Measurements from ENCODE around the gene PTOV1.

PTOV1 gene

GRCh38 chr19:49857061-49857837 is 6.3 kb downstream of the PTOV1 start:
- Histone ChIP-seq H3K36me3 (ENCODE audit: control insufficient read depth in 2 of 2, insufficient read depth in 1 of 2, low read length in 2 of 2) (peaks cover 15 to 78% of the 10 kb centered on the region in 2 experiments), H3K27ac (ENCODE audit: extremely low read depth, low read depth, low read length) (peak overlapping the region; percentile 53; the same call in 1 of the 2 replicates), H3K4me3 (ENCODE audit: low read depth, low read length) (no peak overlapping the region), H3K4me1 (ENCODE audit: control insufficient read depth, insufficient read depth, low read length) (peaks cover 19% of the 10 kb centered on the region), H3K9me3 (ENCODE audit: control insufficient read depth, insufficient read depth, low read depth, low read length) (no peaks in the 10 kb centered on the region)
- POLR2A ChIA-PET = interaction anchor here (0.7 to 3.1 kb wide), 7 partner anchors 10 to 139 kb away, joined by 3 to 28 read pairs (median 3); partner anchors contain the start of genes AKT1S1, AP2A1, MED25 and PNKP
- CTCF ChIA-PET = interaction anchor here (1.4 kb wide), 2 partner anchors 9 to 176 kb away, joined by 3 to 4 read pairs; no protein-coding TSS in a partner anchor
- TF ChIP-seq ZNF707 (tag by site-specific recombination; IDR thresholded peaks at IDR 0.05) (no peak), ZNF140 (tag by site-specific recombination; IDR thresholded peaks at IDR 0.05) (no peak), KLF10 (tag by site-specific recombination; IDR thresholded peaks at IDR 0.05) (no peak), ZNF24 (tag by site-specific recombination; IDR thresholded peaks at IDR 0.05) (0 out of 2 replicates have a peak, but pooled peaks have one; percentile 17), ZNF221 (tag by site-specific recombination; IDR thresholded peaks at IDR 0.05; ENCODE audit: borderline replicate concordance) (no peak), ZNF658 (tag by site-specific recombination; IDR thresholded peaks at IDR 0.05) (no peak), PRDM4 (tag by site-specific recombination; IDR thresholded peaks at IDR 0.05) (no peak), ZBTB6 (tag by site-specific recombination; IDR thresholded peaks at IDR 0.05) (no peak), IKZF3 (tag by site-specific recombination; IDR thresholded peaks at IDR 0.05) (no peak; the same call in 1 of the 2 replicates), ZSCAN30 (tag by site-specific recombination; IDR thresholded peaks at IDR 0.05) (peak; percentile 31; the same call in 1 of the 2 replicates), ZNF530 (tag by site-specific recombination; IDR thresholded peaks at IDR 0.05; ENCODE audit: low read depth) (no peak), ZBTB44 (tag by site-specific recombination; IDR thresholded peaks at IDR 0.05) (no peak), ZNF560 (tag by site-specific recombination; IDR thresholded peaks at IDR 0.05; ENCODE audit: borderline replicate concordance) (no peak), ZNF133 (tag by site-specific recombination; IDR thresholded peaks at IDR 0.05) (no peak), SALL2 (tag by site-specific recombination; IDR thresholded peaks at IDR 0.05; ENCODE audit: borderline replicate concordance) (no peak), REPIN1 (tag by site-specific recombination; IDR thresholded peaks at IDR 0.05; ENCODE audit: low read depth) (no peak), ZNF626 (tag by site-specific recombination; IDR thresholded peaks at IDR 0.05) (no peak), ZBTB17 (tag by site-specific recombination; IDR thresholded peaks at IDR 0.05) (no peak), HIC1 (tag by site-specific recombination; IDR thresholded peaks at IDR 0.05) (no peak), ZNF146 (tag by site-specific recombination; IDR thresholded peaks at IDR 0.05) (no peak), ZNF837 (tag by site-specific recombination; IDR thresholded peaks at IDR 0.05) (no peak), ZNF341 (tag by site-specific recombination; IDR thresholded peaks at IDR 0.05; ENCODE audit: low read depth) (no peak), KLF1 (tag by site-specific recombination; IDR thresholded peaks at IDR 0.05) (peak; percentile 77), KLF8 (tag by site-specific recombination; IDR thresholded peaks at IDR 0.05) (peak; percentile 76), ZNF747 (tag by site-specific recombination; IDR thresholded peaks at IDR 0.05) (no peak), ZNF416 (tag by site-specific recombination; IDR thresholded peaks at IDR 0.05) (no peak), BCL6B (tag by site-specific recombination; IDR thresholded peaks at IDR 0.05) (no peak)
- TF ChIP-seq, protein P1, sequence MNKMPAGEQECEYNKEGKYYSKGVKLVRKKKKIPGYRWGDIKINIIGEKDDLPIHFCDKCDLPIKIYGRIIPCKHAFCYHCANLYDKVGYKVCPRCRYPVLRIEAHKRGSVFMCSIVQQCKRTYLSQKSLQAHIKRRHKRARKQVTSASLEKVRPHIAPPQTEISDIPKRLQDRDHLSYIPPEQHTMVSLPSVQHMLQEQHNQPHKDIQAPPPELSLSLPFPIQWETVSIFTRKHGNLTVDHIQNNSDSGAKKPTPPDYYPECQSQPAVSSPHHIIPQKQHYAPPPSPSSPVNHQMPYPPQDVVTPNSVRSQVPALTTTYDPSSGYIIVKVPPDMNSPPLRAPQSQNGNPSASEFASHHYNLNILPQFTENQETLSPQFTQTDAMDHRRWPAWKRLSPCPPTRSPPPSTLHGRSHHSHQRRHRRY (tag by site-specific recombination; IDR thresholded peaks at IDR 0.05) = no peak

Measured in HEK293 (cell line).